ENCODE data around the gene L3MBTL4.

GRCh38 chr18:6145645-6146306, 268.9 kb downstream of the L3MBTL4 start:
- TF ChIP-seq CTCF (conservative IDR thresholded peaks at IDR 0.05) (no peak), EZH2 (IDR thresholded peaks at IDR 0.05; ENCODE audit: low read depth) (no peak)
